ENCODE results near the gene METTL22.

The METTL22 gene

GRCh38 chr16:8634991-8635736, 13.7 kb downstream of the METTL22 start:
- DNase-seq, result peak; percentile 62

GRCh38 chr16:8639694-8640093, 18.2 kb downstream of the METTL22 start:
- DNase-seq, result no peak

DNA sequence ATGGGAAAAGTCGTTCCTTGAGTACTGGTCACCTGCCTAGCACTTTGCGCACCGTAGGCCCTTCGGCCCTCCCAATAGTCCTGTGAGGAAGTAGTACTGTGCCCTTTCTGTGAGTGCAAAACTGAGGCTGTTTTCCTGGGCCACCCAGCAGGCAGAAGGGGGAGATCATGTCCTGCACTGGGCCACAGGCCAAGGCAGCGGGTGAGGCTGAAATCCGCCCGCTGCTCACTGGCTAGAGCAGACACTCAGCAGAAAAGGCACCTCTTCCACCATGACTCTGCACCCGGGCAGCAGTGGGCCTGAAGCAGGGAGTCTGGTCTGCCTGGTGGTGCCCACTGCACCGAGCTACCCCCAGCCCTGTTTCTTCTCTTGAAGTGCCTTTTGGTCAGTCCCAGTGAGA, 20.2 kb downstream of the METTL22 start:
- no peak for DNase-seq

- DNase-seq, result no peak
Measured at GRCh38 chr16:8642146-8642545, 20.6 kb downstream of the METTL22 start.

DNA sequence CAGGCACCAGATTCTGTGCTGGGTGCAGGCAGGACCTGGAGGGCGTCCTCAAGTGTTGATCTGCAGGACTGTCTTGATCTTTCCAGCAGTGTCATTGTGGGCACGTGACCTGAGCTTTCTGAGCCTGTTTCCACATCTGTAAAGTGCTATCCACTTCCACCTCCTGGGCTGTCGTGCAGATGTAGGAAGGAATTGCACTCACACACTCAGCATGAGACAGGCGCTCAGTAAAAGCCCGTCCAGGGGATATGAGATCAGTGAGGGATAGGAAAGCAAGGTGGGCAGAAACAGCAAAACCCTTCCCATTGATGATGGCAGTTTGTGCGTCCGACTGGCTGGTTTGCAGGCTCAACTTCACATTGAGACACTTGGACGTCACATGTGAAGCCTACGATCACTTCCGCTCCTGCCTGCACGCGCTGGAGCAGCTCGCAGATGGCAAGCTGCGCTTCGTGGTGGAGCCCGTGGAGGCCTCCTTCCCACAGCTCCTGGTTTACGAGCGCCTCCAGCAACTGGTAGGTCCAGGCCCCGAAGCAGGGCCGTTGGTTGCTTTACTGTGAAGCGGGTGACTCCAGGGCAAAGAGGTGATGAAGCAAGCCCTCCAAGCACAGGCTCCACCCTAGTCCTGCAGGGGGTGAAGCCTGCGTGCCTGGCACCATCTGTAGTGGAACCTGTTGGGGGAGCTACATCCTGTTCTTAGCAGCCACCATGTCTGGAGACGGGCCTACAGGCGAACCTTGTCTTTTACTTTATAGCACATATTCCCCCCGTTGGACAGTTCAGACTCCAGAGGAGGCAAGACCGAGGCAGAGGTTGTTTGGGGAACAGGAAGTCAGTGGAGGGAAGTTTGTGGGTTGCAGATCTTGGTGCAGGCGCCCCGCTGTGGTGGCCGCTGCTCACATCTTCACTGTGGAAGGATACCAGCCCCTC, 23.0 kb downstream of the METTL22 start:
- no peak for DNase-seq

DNA sequence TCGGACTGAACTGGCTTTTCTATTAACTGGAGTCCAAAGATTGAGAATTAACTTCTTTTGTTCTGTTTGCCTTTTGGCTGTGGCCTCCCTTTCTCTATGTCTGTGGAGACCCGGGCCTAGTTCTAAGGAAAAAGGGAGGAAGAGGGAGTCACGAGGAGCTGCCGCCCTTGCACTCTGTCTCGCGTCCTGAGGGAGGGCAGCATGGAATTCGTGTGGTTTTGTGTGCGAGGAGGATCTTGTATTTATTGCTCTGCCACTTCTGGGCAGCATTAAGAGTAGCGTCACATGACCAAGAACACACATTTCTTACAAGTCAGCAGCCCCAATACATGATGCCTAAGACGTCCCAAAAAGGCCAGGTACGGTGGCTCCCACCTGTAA, 23.6 kb downstream of the METTL22 start:
- no peak for DNase-seq

DNA sequence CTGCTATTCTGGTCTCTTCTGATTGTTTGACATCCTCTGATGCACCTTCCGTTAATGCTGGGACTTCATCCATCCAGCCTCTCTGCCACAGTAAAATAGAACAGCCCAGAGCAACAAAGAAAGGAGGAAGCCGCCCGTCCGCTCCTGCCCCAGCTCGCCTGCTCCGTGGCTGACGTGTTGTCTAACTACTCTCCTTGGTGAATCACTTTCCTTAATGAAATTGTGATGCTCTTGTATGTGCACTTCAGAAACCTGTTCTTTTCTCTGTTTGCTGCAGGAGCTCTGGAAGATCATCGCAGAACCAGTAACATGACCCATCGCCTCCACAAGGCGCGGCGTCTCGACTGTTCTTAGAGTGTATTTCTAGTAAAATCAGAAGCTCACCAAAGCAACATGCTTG, 24.3 kb downstream of the METTL22 start:
- DNase-seq, result no peak

- no peak for DNase-seq
Measured at GRCh38 chr16:8646326-8647053, 25.0 kb downstream of the METTL22 start.

- DNase-seq, result no peak
Measured at GRCh38 chr16:8647721-8648318, 26.3 kb downstream of the METTL22 start.

DNA sequence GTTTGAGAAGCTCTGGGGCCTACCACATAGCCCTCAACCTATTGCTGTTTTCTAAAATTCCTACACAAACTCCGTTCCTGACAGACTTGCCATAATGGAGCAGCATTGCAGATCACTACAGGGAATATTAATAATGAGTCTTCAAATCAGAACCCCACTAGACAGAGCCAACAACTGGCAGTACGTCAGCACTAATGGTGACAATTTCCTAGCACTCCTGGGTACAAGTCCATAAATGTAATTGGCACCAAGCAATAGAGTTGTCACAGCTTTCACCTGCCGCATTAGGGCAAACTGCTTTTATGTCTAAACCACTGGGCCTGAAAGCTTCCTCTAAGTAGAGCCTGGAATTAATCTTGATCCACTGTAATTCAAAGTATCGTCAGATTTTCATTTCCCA, 27.4 kb downstream of the METTL22 start:
- DNase-seq, result no peak

GRCh38 chr16:8649829-8650554, 28.5 kb downstream of the METTL22 start:
- no peak for DNase-seq

GRCh38 chr16:8651958-8652357, 30.5 kb downstream of the METTL22 start:
- DNase-seq, result peak; percentile 60

DNA sequence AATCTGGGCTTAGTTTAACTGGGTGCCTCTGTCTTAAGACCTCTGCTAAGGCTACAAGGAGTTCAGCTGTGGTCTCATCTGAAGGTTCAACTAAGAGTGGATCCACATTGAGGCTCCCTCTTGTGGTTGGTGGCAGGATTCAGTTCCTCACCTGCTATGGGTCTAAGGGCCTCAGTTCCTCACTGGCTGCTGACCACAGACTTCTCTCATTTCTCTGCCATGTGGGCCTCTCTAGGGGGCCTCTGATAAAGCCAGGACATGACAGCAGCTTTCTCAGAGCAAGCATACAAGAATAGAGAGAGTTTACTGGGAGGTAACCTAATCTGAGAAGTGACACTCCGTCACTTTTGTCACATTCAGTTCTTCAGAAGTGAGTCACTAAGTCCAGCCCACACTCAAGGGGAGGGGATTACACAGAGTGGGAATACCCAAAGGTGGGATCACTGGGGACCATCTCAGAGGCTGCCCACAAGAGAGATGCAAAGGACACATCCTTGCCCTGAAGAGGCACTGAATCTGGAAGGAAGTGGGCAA, 33.8 kb downstream of the METTL22 start:
- DNase-seq, result peak; percentile 57

DNA sequence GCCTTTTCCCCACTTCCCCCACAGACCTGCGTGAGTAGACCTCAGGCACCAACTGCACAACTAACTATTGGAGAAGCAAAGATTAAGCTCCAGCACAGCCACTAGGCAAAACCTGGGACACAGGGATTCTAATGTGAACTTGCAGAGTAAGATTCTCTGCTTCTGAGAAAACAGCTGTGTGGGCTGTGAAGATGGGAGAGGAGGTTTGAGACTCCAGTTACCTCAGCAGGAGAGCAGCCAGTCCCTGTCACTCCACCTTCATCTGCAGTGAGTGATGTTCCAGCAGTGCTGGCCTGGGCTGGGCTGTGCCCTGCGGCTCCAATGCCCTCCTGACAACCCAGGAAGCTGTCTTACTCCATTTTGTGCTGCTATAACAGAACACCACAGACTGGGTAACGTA, 34.9 kb downstream of the METTL22 start:
- DNase-seq, result no peak

- peak; percentile 85 for DNase-seq
Measured at GRCh38 chr16:8660841-8661301, 39.4 kb downstream of the METTL22 start.

DNA sequence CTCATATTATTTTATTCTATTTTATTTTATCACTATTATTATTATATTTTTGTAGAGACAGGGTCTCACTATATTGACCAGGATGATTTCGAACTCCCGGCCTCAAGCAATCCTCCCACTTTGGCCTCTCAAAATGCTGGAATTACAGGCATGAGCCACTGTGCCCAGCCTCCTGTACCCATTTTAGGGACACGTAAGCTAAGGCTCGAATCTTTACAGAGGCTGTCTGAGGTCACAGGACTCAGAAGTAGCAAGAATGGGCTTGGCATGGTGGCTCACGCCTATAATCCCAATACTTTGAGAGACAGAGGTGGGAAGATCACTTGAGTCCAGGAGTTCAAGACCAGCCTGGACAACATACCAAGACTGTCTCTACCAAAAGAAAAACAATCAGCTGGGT, 40.2 kb downstream of the METTL22 start:
- no peak for DNase-seq

DNA sequence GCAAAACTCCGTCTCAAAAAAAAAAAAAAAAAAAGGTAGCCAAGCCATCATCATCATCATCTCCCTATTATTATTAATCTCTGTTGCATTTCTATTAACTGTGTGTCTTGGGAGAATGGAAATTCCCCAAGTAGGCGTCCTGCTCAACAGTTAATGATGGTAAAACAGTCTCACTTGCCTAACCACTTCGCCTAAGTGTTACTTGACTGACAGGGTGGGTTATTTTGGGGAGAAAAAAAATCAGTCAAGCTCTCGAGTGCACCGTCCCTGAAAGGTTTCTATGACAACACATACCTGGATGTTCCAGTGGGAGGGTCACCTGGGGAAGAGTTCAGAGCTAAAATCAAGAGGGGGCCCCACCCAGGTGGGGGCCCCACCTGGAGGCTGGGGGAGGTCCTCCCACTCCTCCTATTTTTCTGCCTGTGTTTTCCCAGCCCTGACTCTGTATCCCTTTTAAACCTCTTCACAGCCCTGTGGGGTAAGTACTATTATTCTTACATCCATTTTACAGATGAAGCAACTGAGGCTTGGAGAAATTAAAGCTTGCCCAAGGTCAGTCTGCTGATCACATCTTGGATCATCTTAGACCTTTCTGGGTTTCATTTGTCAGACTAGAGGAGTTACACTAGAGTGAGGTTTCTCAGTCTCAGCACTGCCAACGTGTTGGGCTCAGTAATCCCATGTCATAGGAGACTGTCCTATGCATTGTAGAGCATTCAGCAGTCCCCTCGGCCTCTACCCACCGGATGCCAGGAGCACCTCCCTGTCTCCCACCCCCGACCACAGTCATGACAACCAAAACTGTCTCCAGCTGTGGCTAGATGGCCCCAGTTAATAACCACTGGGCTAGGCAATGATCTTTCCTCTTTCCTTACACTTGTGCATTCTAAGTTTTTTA, 41.9 kb downstream of the METTL22 start:
- no peak for DNase-seq

- no peak for DNase-seq
Measured at GRCh38 chr16:8665529-8665928, 44.0 kb downstream of the METTL22 start.

- DNase-seq, result no peak
Measured at GRCh38 chr16:8667492-8667891, 46.0 kb downstream of the METTL22 start.

GRCh38 chr16:8668113-8668512, 46.6 kb downstream of the METTL22 start:
- DNase-seq, result no peak

DNA sequence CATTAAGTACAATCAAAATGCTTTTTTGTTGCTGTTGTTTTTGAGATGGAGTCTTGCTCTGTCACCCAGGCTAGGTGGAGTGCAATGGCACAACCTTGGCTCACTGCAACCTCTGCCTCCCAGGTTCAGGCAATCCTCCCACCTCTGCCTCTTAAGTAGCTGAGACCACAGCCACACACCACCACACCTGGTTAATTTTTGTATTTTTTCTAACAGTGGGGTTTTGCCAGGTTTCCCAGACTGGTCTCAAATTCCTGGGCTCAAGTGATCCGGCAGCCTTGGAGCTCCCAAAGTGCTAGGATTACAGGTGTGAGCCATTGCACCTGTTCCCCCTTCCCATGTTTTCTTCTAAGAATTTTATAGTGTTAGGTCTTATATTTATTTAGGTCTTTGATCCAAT, 48.0 kb downstream of the METTL22 start:
- DNase-seq, result no peak
